RKO (cell line): ENCODE measurements around the gene HLA-B.
"Not testable (repeated sequence)": the region's sequence is repeated elsewhere in the genome, so short reads cannot be mapped to it uniquely, and the experiment has no call there.

Experiments used
- DNase-seq: peaks from one replicate; pipeline ENCODE4 v3.0.0-alpha.2; 2016; ENCODE audit warnings: low spot score

The HLA-B gene

DNA sequence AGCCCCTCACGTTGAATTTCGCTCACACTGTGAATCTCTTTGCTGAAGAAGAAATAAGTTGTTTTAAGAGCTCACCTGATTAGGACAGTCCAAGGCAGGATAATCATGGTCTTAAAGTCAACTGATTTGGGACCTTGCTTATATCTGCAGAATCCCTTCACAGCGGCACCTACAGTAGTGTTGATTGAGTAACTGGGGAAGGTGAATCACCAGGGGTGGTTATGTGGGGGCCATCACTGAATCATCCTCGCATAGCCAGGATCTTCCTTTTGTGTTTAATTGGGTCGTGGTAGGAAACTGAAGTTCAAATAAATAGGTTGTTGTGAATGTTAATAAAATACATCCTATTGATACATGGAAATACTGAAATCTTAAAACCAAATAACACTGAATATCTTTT, 26.2 kb upstream of the HLA-B start:
- DNase-seq, result peak; percentile 54

DNA sequence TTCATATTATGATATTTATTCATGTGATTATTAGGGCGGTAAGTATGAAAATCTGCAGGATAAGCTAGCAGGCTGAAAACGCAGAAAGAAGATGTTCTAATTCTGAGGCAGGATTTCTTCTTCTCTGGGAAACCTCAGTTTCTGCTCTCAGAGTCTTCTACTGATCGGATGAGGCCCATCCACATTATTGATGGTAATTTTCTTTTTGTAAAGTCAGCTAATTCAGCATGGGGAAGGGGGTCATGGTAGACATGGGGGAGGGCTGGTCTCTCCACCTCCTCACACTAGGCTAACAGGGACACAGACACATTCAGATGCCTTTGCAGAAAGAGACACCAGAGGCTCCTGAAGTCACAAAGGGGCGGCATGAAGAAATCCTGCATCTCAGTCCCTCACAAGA, 24.7 kb upstream of the HLA-B start:
- DNase-seq, result no peak

DNA sequence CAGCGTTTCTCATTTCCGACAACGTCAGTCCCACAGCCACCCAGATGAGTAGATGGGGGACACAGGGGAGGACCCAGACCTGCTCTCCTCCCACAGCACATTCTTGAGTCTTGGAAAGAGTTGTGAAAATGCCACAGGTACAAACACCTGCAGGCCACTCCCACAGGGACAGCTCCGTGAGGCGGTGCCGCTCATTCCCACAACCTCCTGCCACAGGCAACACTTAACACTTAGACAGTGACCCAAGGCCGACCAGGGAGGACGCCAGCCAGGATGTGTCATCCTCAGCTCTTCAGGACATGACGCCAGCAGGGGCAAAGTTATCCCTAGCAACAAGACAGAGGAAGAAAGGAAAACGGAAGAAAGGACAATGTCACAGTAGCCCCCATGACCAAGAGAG, 22.9 kb upstream of the HLA-B start:
- DNase-seq, result no peak

DNA sequence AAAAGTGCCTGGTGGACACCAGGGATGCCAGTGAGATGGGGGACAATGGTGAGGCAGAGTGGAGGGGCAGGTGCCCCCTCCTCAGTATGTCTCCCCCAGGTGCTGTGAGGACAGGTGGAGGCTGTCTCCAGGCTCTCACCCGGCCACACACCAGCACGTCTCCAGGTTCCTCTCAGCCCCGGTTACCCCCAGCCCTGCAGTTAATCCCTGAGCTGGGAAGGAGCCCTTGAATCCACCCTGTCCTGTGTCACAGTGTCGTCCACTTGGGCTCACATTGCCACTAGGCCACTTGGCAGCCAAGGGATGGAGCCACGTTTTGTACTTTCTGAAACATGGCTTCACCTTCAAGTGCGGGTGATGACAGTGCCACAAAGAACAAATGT, 21.7 kb upstream of the HLA-B start:
- DNase-seq, result no peak

GRCh38 chr6:31378062-31378720, 21.2 kb upstream of the HLA-B start:
- DNase-seq, result peak; percentile 27

GRCh38 chr6:31377029-31377428, 20.1 kb upstream of the HLA-B start:
- no peak for DNase-seq

- no peak for DNase-seq
These were observed 18.7 kb upstream of the HLA-B start for GRCh38 chr6:31375699-31376098.

DNA sequence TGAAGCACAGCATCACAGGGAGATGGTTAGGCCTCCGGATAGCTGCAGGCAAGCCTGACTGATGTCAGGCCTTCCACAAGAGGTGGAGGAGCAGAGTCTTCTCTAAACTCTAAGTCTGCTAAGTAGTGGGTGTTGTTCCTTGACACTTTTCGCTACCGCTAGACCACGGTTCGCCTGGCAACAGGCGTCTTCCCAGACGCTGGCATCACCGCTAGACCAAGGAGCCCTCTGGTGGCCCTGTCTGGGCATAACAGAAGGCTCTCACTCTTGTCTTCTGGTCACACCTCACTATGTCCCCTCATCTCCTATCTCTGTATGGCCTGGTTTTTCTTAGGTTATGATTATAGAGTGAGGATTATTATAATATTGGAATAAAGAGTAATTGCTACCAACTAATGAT, 17.1 kb upstream of the HLA-B start:
- not testable (repeated sequence) for DNase-seq

DNA sequence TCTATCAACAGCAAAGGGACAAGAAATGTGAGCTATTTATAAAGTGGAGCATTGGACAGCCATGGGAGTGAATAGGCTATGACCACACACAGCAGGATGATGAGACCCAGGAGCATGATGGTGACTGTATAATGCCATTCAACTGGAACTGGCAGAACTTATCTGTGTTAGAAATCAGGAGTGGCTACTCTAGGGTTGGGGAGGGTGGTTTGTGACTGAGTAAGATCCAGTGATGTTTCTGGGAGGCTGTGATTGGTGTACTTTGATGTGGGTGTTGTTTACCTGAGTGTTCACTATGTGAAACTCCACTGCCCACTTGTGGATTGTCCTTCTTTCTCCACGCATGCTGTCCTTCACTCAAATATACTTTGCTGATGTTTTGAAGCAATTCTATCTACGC, 11.5 kb upstream of the HLA-B start:
- peak; percentile 5 for DNase-seq

- peak; percentile 82 for DNase-seq
These were observed 9.9 kb upstream of the HLA-B start for GRCh38 chr6:31366693-31367470.

- DNase-seq, result no peak
These were observed 8.9 kb upstream of the HLA-B start for GRCh38 chr6:31365864-31366263.

- DNase-seq, result no peak
These were observed 6.8 kb upstream of the HLA-B start for GRCh38 chr6:31363811-31364210.

DNA sequence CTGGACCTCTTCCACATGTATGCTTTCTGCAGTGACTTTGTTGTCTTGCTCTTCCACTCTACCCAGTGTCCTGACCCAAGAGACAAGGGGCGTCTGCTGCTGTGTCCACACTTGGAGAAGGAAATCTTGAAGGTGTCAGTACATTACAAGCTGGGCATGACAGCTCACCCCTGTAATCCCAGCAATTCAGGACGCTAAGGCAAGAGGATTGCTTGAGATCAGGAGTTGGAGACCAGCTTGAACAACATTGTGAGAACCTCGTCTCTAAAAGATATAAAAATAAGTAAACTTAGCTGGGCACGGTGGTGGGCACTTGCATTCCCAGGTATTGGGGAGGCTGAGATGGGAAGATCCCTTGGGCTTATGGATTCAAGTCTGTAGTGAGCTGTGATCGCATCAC, 5.8 kb upstream of the HLA-B start:
- DNase-seq, result no peak

DNA sequence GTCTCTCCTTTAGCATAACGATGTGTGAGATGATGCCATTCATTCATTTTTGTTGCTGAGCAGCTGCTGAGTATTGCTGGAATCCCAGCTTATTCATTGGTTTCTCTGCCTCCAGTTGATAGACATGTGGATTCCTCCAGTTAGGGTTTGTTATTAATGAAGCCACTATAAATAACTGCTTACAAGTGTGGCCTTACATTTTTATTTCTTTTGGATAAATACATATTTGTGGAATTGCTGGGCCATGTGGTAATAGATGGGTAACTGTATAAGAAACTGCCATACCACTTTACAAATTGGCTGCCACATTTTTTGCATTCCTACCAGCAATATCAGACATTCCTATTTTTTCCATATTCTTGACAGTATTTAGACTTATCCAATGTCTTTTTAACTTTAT, 2.6 kb upstream of the HLA-B start:
- no peak for DNase-seq

DNA sequence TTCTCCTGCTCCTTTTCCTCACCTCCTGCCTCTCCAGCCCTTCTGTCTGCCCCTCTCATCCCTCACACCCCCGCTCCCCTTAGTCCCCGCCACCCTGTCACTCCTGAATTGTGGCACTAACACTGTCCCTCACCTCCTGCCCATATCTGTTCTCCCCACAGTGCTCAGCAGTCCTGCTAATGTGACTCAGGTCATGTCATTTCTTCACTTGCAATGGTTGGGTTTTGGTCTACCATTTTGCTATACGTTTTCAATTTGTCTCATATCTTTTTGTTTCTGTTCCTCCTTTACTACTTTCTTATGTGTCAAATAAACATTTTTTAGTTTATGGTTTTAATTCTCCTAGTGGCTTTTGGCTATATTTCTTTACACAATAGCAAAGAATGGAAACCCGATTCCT, 1.3 kb upstream of the HLA-B start:
- no peak for DNase-seq

DNA sequence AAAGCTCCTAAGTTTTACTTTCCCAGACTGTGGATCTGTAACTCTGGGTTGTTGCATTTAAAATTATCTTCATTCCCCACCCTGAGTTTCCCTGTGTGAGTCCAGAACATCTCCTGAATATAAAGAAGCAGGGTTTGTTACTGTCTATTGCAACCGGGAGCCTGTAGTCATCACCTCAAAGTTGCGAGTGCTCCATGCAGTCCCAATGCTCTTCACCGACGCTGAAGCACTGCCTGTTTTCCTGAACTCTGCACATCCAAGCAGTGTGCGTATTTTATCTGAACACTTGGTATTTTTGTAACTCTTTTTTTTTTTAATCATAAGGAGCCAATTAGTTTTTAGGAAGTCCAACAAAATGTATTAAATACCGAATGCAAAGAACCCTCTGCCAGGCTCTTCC, 907 bp upstream of the HLA-B start:
- no peak for DNase-seq

GRCh38 chr6:31356216-31356945, 598 bp downstream of the HLA-B start:
- DNase-seq, result no peak

DNA sequence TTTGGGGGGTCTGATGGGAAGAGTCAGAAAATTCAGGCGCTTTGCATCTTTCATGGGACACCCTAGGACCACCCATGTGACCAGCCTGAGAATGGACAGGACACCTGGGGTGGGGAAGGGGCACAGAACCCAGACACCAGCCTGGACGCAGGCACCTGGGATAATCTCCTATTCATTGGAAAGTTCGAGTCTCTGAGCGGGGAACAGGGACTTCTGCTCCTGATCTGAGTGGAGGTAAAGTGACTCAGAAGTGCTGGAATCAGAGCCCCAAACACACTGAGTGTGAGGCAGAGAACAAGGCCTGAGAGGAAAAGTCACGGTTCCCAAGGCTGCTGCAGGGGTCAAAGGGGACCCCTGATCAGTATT, 1.4 kb downstream of the HLA-B start:
- DNase-seq, result no peak

GRCh38 chr6:31354864-31355582, 2.0 kb downstream of the HLA-B start:
- DNase-seq, result no peak

DNA sequence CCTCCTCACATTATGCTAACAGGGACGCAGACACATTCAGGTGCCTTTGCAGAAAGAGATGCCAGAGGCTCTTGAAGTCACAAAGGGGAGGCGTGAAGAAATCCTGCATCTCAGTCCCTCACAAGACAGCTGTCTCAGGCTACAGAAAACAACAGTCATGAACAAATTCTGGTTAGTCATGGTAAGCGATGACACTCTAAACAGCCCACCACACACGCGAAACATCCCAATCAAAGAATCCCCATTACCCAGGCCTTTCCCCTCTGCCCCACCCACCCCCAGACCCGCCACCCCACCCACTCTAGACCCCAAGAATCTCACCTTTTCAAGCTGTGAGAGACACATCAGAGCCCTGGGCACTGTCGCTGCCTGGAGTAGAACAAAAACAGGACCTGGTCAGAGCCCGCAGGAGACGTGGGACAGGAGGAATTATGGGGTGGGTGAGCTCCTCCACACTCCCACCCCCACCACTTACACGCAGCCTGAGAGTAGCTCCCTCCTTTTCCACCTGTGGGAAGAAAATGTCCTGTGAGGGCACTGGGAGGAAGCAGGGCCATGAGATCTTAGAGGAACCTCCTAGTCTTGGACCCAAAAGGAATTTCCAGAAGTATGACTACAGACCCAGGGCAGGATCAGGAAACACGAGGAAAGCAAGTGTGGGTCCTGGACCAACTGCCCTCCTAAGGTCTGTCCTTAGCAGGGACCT, 2.7 kb downstream of the HLA-B start:
- DNase-seq, result no peak

DNA sequence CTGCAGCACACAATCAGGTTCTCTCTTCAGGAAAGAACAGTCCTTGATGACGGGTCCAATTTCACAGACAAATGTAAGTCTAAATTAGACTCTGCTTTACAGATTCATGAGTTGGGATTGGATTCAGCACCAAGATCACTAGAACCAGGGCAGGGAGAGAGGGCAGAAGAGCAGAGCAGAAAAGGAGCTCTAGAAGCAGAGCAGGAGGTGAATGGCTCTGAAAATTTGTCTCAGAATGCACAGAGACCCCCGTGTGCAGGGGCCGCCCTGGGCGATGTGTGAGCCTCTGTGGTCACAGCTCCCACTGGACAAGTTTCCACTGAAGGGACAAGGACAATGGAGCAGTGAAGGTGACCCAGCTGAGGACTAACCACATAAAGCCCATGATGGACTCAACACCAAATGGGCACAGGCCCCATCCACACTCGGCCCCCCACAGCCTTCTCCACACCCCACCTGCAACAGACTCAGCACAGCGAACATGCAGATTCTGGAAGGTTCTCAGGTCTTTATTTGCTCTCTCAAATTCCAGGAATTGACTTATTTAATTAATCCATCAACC, 3.5 kb downstream of the HLA-B start:
- DNase-seq, result no peak
